G401 (cell line): Measurements from ENCODE around the gene PLXND1. TPM values are rescaled to one million over a fixed set of nuclear protein-coding genes. Genes with fewer than 3 reads are reported as not detected.
"Not testable (repeated sequence)": the region's sequence is repeated elsewhere in the genome, so short reads cannot be mapped to it uniquely, and the experiment has no call there.

Experiments used
- DNase-seq: peaks from one replicate; pipeline ENCODE4 v3.0.0-alpha.2; 2015; ENCODE audit warnings: low spot score
- in situ Hi-C: cut with HindIII; loops from 2 replicates; pipeline ENCODE4 v1.10.0; 2016; ENCODE audit warnings: low sequenced_read_pairs, mixed read lengths
- total RNA-seq: library from RNA; depleted of rRNA; stranded (reverse); fragments of >200 nt; shearing (Covaris generic); gene quantifications from 2 replicates; pipeline ENCODE4 v1.2.3, GENCODE V29; 2014

PLXND1 gene
- total RNA-seq, 1 experiment from 2014 or later: 54.7 TPM

GRCh38 chr3:129615751-129616281, 9.3 kb upstream of the PLXND1 start:
- no peak for DNase-seq
- in situ Hi-C loops: no loop called here

GRCh38 chr3:129614927-129615363, 8.5 kb upstream of the PLXND1 start:
- no peak for DNase-seq
- in situ Hi-C loops: no loop called here

- in situ Hi-C loops: no loop called here
- no peak for DNase-seq
These were observed 8.0 kb upstream of the PLXND1 start for GRCh38 chr3:129614435-129614834.

GRCh38 chr3:129613367-129613740, 6.9 kb upstream of the PLXND1 start:
- in situ Hi-C loops: no loop called here
- DNase-seq: no peak

GRCh38 chr3:129612534-129613366, 6.3 kb upstream of the PLXND1 start:
- DNase-seq: no peak

GRCh38 chr3:129611812-129612533, 5.5 kb upstream of the PLXND1 start:
- DNase-seq: no peak
- in situ Hi-C loops: no loop called here

More at GRCh38 chr3:129612534-129613366, 6.3 kb upstream of the PLXND1 start:
- in situ Hi-C loops: no loop called here

- in situ Hi-C loops: no loop called here
- DNase-seq: no peak
These were observed 4.9 kb upstream of the PLXND1 start for GRCh38 chr3:129611446-129611800.

- DNase-seq, in situ Hi-C loops: not testable (repeated sequence)
These were observed 4.4 kb upstream of the PLXND1 start for GRCh38 chr3:129610794-129611445.

GRCh38 chr3:129610276-129610675, 3.8 kb upstream of the PLXND1 start:
- no peak for DNase-seq
- in situ Hi-C loops: no loop called here

GRCh38 chr3:129609591-129610182, 3.2 kb upstream of the PLXND1 start:
- in situ Hi-C loops: no loop called here
- DNase-seq: no peak

- no peak for DNase-seq
- in situ Hi-C loops: no loop called here
These were observed 2.6 kb upstream of the PLXND1 start for GRCh38 chr3:129608936-129609590.

- in situ Hi-C loops: no loop called here
These were observed 1.8 kb upstream of the PLXND1 start for GRCh38 chr3:129608087-129608935.

GRCh38 chr3:129607391-129608068, 1.1 kb upstream of the PLXND1 start:
- in situ Hi-C loops: no loop called here
- DNase-seq: no peak

More at GRCh38 chr3:129608087-129608935, 1.8 kb upstream of the PLXND1 start:
- no peak for DNase-seq

GRCh38 chr3:129605922-129606635, 397 bp downstream of the PLXND1 start:
- DNase-seq: no peak
- in situ Hi-C loops: no loop called here

GRCh38 chr3:129605203-129605921, 1.1 kb downstream of the PLXND1 start:
- in situ Hi-C loops: no loop called here
- DNase-seq: no peak

- in situ Hi-C loops: no loop called here
- DNase-seq: no peak
These were observed 1.7 kb downstream of the PLXND1 start for GRCh38 chr3:129604767-129605166.
